Stomach (tissue), 4 donors: ENCODE data around the gene CRADD.

Source experiments
- CTCF ChIP-seq, 7 experiments: fragments of 450-650 bp in 4 of 7; fragments of 200-600 bp in 3 of 7; sonication (generic) in 3 of 7; IDR thresholded peaks; one replicate each; pipeline ENCODE4 v1.5.1; 2016 to 2019; ENCODE audit warnings: antibody characterized with exemption in 7 of 7, control low read depth in 2 of 7, mild to moderate bottlenecking in 1 of 7
- POLR2A ChIP-seq, 4 donors: fragments of 450-650 bp; IDR thresholded peaks; one replicate each; pipeline ENCODE4 v1.6.1; 2016; ENCODE audit warnings: antibody characterized with exemption in 4 of 4, control low read depth in 2 of 4, mild to moderate bottlenecking in 1 of 4, moderate library complexity in 1 of 4
- POLR2AphosphoS5 ChIP-seq, 3 donors: sonication (generic); formaldehyde crosslinking; IDR thresholded peaks; one replicate each; pipeline ENCODE4 v1.6.1; 2016; ENCODE audit warnings: antibody characterized with exemption in 3 of 3

DNA sequence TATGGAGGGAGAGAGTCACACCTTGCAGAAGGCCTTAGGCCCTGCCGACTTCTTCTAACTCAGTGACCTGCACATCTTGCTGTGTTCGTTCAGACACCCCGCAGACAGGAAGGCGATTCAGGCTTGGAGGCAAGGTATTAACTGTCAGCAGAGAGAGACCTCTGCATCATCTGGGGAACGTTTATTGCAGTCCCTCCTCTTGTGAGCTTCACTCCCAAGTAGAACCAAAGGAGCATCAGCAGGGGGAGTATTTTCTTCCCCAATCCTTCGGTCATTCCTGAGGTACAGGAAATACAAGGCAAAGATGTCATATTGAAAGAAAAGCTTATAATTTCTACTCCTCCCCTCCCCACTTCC, 217.9 kb downstream of the CRADD start:
- TF ChIP-seq CTCF (IDR thresholded peaks at IDR 0.05): no peak
- no peak for TF ChIP-seq POLR2AphosphoS5 (IDR thresholded peaks at IDR 0.05)
- TF ChIP-seq POLR2A (IDR thresholded peaks at IDR 0.05): no peak
